GM12878 (cell line): Measurements from ENCODE around the gene PLD5. TPM values are rescaled to one million over a fixed set of nuclear protein-coding genes. Genes with fewer than 3 reads are reported as not detected.

Source experiments
- ATAC-seq: fragments of 200-7000 bp; cut with Tn5 transposase; 3 replicates; pipeline ENCODE4 v1.9.1; 2020; ENCODE audit warnings: mild to moderate bottlenecking, moderate library complexity
- BruUV-seq: library from RNA; stranded (reverse); fragments of 400-500 nt; replicated peaks from 2 replicates; lab custom pipeline; 2021; lab: Mats Ljungman, UMichigan
- CTCF ChIA-PET: fragments of 300-600 bp; sonication (Branson Sonifier 250); formaldehyde crosslinking; extraction: SDS; loops from one replicate; lab custom pipeline; 2021; ENCODE audit warnings: inconsistent platforms; lab: Yijun Ruan, JAX
- POLR2A ChIA-PET: fragments of 350-600 bp; formaldehyde crosslinking; extraction: SDS; loops from one replicate; lab custom pipeline; 2021; ENCODE audit warnings: inconsistent platforms; lab: Charles Lee
- RAD21 ChIA-PET: fragments of 300-600 bp; sonication (Branson Sonifier 250); formaldehyde crosslinking; loops from one replicate; lab custom pipeline; 2023; ENCODE audit warnings: antibody characterized with exemption; ENCODE audit not compliant: unreplicated experiment; lab: Charles Lee
- SMC1A ChIA-PET: fragments of 300-600 bp; sonication (Branson Sonifier 250); formaldehyde crosslinking; loops from one replicate; lab custom pipeline; 2023; ENCODE audit not compliant: unreplicated experiment, uncharacterized antibody; lab: Charles Lee
- DNase-seq: peaks from one replicate; pipeline ENCODE4 v3.0.0-alpha.2; 2011; ENCODE audit warnings: low read depth, low spot score
- FAIRE-seq: peaks from 3 replicates; lab custom pipeline; 2011; peaks lifted over from hg19 to GRCh38; lab: Jason Lieb, UNC
- H2AFZ ChIP-seq: 2 replicates; pipeline ENCODE4 v1.6.0; 2011; ENCODE audit warnings: low read depth, low read length, control low read depth; ENCODE audit not compliant: control insufficient read depth
- H3K27ac ChIP-seq: 2 replicates; pipeline ENCODE4 v1.5.1; 2011; ENCODE audit warnings: control low read depth; ENCODE audit not compliant: control insufficient read depth, insufficient read depth
- H3K27me3 ChIP-seq, 2 experiments: replicated peaks in 1 of 2; 2 replicates each; pipeline versions ENCODE4 v1.6.0 to v1.6.1; 2011; ENCODE audit warnings: low read length in 1 of 2; ENCODE audit not compliant: control insufficient read depth in 2 of 2, insufficient read depth in 2 of 2
- H3K36me3 ChIP-seq, 2 experiments: 2 replicates each; pipeline ENCODE4 v1.5.1; 2011; ENCODE audit warnings: low read length in 1 of 2; ENCODE audit not compliant: control insufficient read depth in 2 of 2, insufficient read depth in 2 of 2
- H3K4me1 ChIP-seq: 2 replicates; pipeline ENCODE4 v1.6.1; 2011; ENCODE audit warnings: mild to moderate bottlenecking, low read length, moderate library complexity, mixed read lengths; ENCODE audit not compliant: control insufficient read depth, insufficient read depth
- H3K4me2 ChIP-seq: 2 replicates; pipeline ENCODE4 v1.6.0; 2011; ENCODE audit warnings: control low read depth; ENCODE audit not compliant: control insufficient read depth, insufficient read depth
- H3K4me3 ChIP-seq: fragments of 200-600 bp; sonication (generic); 2 replicates; pipeline ENCODE4 v1.5.1; 2016
- H3K79me2 ChIP-seq: 2 replicates; pipeline ENCODE4 v1.6.0; 2011; ENCODE audit warnings: low read length; ENCODE audit not compliant: control insufficient read depth, insufficient read depth
- H3K9ac ChIP-seq: 2 replicates; pipeline ENCODE4 v1.8.0; 2011; ENCODE audit warnings: low read length, control low read depth, mixed read lengths; ENCODE audit not compliant: control insufficient read depth, insufficient read depth
- H3K9me3 ChIP-seq: replicated peaks from 3 replicates; pipeline ENCODE4 v1.5.1; 2011; ENCODE audit warnings: mild to moderate bottlenecking, low read length; ENCODE audit not compliant: control insufficient read depth, insufficient read depth
- H4K20me1 ChIP-seq: 2 replicates; pipeline ENCODE4 v1.6.0; 2011; ENCODE audit not compliant: control insufficient read depth, insufficient read depth
- CBX3 ChIP-seq: fragments of 200-600 bp; sonication (generic); IDR thresholded peaks from 2 replicates; pipeline ENCODE4 v1.6.1; 2016; ENCODE audit warnings: low read depth, borderline replicate concordance
- CEBPB ChIP-seq, 2 experiments: fragments of 150-350 bp in 1 of 2; IDR thresholded peaks; 2 replicates each; pipeline ENCODE4 v1.6.1; 2012 to 2014; ENCODE audit warnings: low read depth in 2 of 2, low read length in 2 of 2, borderline replicate concordance in 1 of 2, inconsistent platforms in 1 of 2
- CHD1 ChIP-seq: IDR thresholded peaks from 2 replicates; pipeline ENCODE4 v1.6.1; 2012; ENCODE audit warnings: low read depth, low read length, improper control_type of control experiment
- DPF2 ChIP-seq: fragments of 450-650 bp; IDR thresholded peaks from 2 replicates; pipeline ENCODE4 v1.6.1; 2017; ENCODE audit warnings: mild to moderate bottlenecking
- GATAD2B ChIP-seq: fragments of 450-650 bp; conservative IDR thresholded peaks from 2 replicates; pipeline ENCODE4 v1.6.1; 2017; ENCODE audit warnings: low read depth, mild to moderate bottlenecking, moderate library complexity
- HDAC6 ChIP-seq: fragments of 200-600 bp; sonication (generic); IDR thresholded peaks from one replicate; pipeline ENCODE4 v1.8.0; 2017; ENCODE audit warnings: antibody characterized with exemption; ENCODE audit not compliant: unreplicated experiment
- IKZF2 ChIP-seq, 2 experiments: fragments of 450-650 bp; IDR thresholded peaks; 2 replicates each; pipeline ENCODE4 v1.6.1; 2017; ENCODE audit warnings: mild to moderate bottlenecking in 2 of 2, moderate library complexity in 2 of 2
- JUNB ChIP-seq: IDR thresholded peaks from 2 replicates; pipeline ENCODE4 v1.6.1; 2016; ENCODE audit warnings: antibody characterized with exemption, mild to moderate bottlenecking
- NRF1 ChIP-seq: conservative IDR thresholded peaks from 2 replicates; pipeline ENCODE4 v1.6.1; 2011; ENCODE audit warnings: mild to moderate bottlenecking, low read depth, low read length, improper control_type of control experiment
- RCOR1 ChIP-seq: conservative IDR thresholded peaks from 2 replicates; pipeline ENCODE4 v1.6.1; 2012; ENCODE audit warnings: low read depth, low read length, improper control_type of control experiment
- SP1 ChIP-seq: IDR thresholded peaks from one replicate; pipeline ENCODE4 v1.6.1; 2011; ENCODE audit warnings: low read depth, low read length
- YBX1 ChIP-seq: fragments of 450-650 bp; IDR thresholded peaks from 2 replicates; pipeline ENCODE4 v1.6.1; 2016; ENCODE audit warnings: antibody characterized with exemption
- ZNF207 ChIP-seq: fragments of 450-650 bp; IDR thresholded peaks from 2 replicates; pipeline ENCODE4 v1.6.1; 2014; ENCODE audit warnings: antibody characterized with exemption, mild to moderate bottlenecking, borderline replicate concordance
- WGBS: methylation state at CpG from one replicate; pipeline ENCODE4 v1.1.6; 2016; ENCODE audit warnings: low lambda C conversion rate; ENCODE audit not compliant: insufficient replicate concordance, insufficient coverage; ENCODE audit errors: missing lambda C conversion rate; 5-methylcytosine and 5-hydroxymethylcytosine counted together
- in situ Hi-C: fragments of 300-500 bp; cut with MboI; formaldehyde crosslinking; loops from 9 replicates; pipeline ENCODE4 v1.14.3; 2018; ENCODE audit warnings: mixed read lengths
- intact Hi-C: fragments of 100-400 bp; cut with micrococcal nuclease; formaldehyde crosslinking; loops from one replicate; pipeline ENCODE4 v1.14.2; 2022; ENCODE audit not compliant: unreplicated experiment
- polyA plus RNA-seq, 11 experiments: library from polyadenylated mRNA; depleted of rRNA in 4 of 11; unstranded in 6 of 11; stranded (reverse) in 5 of 11; fragments of >200 nt; fragmentation: Nextera tagmentation in 4 of 11; fragmentation: Illumina TruSeq in 1 of 11; extraction: Ambion mirVana in 4 of 11; extraction: Trizol in 1 of 11; gene quantifications; 1 replicate in 1 of 11; 2 replicates in 10 of 11; pipeline versions ENCODE4 v1.2.1 to v1.2.3, GENCODE V29; 2011 to 2016; ENCODE audit warnings: inconsistent platforms in 2 of 11, missing spikeins in 2 of 11, low read depth in 1 of 11
- total RNA-seq, 4 experiments: library from RNA; depleted of rRNA in 3 of 4; stranded (reverse); fragments of >200 nt in 3 of 4; fragmentation: Illumina TruSeq in 1 of 4; extraction: Trizol in 1 of 4; gene quantifications; 2 replicates each; pipeline versions ENCODE4 v1.2.1 to v1.2.3, GENCODE V29; 2013 to 2021
- TF ChIP-seq, protein P1 (sequence below): IDR thresholded peaks from 2 replicates; pipeline ENCODE4 v1.6.1; 2012; ENCODE audit warnings: low read depth, low read length, improper control_type of control experiment
- TF ChIP-seq, protein P2 (sequence below): fragments of 450-650 bp; IDR thresholded peaks from 2 replicates; pipeline ENCODE4 v1.6.1; 2014; ENCODE audit warnings: mild to moderate bottlenecking
- TF ChIP-seq, protein P3 (sequence below): fragments of 450-650 bp; conservative IDR thresholded peaks from 2 replicates; pipeline ENCODE4 v1.6.1; 2017; ENCODE audit warnings: mild to moderate bottlenecking, moderate library complexity
- TF ChIP-seq, protein P4 (sequence below): fragments of 450-650 bp; formaldehyde crosslinking; IDR thresholded peaks from 2 replicates; pipeline ENCODE4 v1.4.0; 2020; ENCODE audit warnings: mild to moderate bottlenecking, moderate library complexity

PLD5 gene
- total and polyA plus RNA-seq, 10 of the 15 experiments (the other 5 are each of a cell fraction or from before 2014, with no cell fraction given): not detected

DNA sequence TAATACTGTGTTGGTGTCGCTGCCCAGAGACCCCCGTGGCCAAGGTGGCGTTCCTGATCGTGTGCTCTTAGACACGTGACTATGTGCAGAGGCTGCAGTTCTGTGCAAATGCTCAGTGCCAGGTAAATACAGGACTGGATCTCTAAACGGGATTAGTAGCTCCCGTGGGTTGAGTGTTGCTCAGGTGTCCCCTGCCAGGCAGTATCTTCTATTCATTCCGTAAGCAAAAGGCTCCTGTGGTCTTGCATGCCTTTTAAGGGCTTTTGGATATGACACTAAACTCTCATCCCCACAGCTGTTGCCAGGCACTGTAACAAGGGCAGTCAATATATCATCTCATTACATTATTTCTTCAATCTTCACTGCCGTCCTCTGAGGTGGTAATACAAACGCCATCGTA, 431.4 kb downstream of the PLD5 start:
- in situ Hi-C loops: no loop called here
- ChIA-PET RAD21 (no interaction called here), SMC1A (no interaction called here), POLR2A (no interaction called here), CTCF (no interaction called here)
- no peaks in the 10 kb centered on the region; a peak in 1 of 4 replicates for H3K27me3 ChIP-seq
- FAIRE-seq (no peak), DNase-seq (no peak), ATAC-seq (no peak)
- no peaks in the 10 kb centered on the region for H3K4me1 ChIP-seq
- no peak overlapping the region for H3K4me3 ChIP-seq
- H4K20me1 ChIP-seq: no peaks in the 10 kb centered on the region
- 22% methylated on average over 11 of the region's 11 CpGs for WGBS
- H3K4me2 ChIP-seq: no peak overlapping the region
- intact Hi-C loops: no loop called here
- TF ChIP-seq, protein P1, sequence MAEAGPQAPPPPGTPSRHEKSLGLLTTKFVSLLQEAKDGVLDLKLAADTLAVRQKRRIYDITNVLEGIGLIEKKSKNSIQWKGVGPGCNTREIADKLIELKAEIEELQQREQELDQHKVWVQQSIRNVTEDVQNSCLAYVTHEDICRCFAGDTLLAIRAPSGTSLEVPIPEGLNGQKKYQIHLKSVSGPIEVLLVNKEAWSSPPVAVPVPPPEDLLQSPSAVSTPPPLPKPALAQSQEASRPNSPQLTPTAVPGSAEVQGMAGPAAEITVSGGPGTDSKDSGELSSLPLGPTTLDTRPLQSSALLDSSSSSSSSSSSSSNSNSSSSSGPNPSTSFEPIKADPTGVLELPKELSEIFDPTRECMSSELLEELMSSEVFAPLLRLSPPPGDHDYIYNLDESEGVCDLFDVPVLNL: no peak
- TF ChIP-seq JUNB (no peak), RCOR1 (no peak), GATAD2B (no peak), ZNF207 (no peak), IKZF2 (IDR thresholded peaks at IDR 0.05) (no peak), CEBPB (IDR thresholded peaks at IDR 0.05; ENCODE audit: borderline replicate concordance in 1 of 2, low read depth in 2 of 2, low read length in 2 of 2) (no peak), SP1 (no peak), CHD1 (no peak), NRF1 (no peak), YBX1 (no peak), HDAC6 (no peak), CBX3 (no peak), DPF2 (no peak)
- TF ChIP-seq, protein P2, sequence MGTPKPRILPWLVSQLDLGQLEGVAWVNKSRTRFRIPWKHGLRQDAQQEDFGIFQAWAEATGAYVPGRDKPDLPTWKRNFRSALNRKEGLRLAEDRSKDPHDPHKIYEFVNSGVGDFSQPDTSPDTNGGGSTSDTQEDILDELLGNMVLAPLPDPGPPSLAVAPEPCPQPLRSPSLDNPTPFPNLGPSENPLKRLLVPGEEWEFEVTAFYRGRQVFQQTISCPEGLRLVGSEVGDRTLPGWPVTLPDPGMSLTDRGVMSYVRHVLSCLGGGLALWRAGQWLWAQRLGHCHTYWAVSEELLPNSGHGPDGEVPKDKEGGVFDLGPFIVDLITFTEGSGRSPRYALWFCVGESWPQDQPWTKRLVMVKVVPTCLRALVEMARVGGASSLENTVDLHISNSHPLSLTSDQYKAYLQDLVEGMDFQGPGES: no peak
- TF ChIP-seq, protein P3, sequence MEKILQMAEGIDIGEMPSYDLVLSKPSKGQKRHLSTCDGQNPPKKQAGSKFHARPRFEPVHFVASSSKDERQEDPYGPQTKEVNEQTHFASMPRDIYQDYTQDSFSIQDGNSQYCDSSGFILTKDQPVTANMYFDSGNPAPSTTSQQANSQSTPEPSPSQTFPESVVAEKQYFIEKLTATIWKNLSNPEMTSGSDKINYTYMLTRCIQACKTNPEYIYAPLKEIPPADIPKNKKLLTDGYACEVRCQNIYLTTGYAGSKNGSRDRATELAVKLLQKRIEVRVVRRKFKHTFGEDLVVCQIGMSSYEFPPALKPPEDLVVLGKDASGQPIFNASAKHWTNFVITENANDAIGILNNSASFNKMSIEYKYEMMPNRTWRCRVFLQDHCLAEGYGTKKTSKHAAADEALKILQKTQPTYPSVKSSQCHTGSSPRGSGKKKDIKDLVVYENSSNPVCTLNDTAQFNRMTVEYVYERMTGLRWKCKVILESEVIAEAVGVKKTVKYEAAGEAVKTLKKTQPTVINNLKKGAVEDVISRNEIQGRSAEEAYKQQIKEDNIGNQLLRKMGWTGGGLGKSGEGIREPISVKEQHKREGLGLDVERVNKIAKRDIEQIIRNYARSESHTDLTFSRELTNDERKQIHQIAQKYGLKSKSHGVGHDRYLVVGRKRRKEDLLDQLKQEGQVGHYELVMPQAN: no peak
- TF ChIP-seq, protein P4, sequence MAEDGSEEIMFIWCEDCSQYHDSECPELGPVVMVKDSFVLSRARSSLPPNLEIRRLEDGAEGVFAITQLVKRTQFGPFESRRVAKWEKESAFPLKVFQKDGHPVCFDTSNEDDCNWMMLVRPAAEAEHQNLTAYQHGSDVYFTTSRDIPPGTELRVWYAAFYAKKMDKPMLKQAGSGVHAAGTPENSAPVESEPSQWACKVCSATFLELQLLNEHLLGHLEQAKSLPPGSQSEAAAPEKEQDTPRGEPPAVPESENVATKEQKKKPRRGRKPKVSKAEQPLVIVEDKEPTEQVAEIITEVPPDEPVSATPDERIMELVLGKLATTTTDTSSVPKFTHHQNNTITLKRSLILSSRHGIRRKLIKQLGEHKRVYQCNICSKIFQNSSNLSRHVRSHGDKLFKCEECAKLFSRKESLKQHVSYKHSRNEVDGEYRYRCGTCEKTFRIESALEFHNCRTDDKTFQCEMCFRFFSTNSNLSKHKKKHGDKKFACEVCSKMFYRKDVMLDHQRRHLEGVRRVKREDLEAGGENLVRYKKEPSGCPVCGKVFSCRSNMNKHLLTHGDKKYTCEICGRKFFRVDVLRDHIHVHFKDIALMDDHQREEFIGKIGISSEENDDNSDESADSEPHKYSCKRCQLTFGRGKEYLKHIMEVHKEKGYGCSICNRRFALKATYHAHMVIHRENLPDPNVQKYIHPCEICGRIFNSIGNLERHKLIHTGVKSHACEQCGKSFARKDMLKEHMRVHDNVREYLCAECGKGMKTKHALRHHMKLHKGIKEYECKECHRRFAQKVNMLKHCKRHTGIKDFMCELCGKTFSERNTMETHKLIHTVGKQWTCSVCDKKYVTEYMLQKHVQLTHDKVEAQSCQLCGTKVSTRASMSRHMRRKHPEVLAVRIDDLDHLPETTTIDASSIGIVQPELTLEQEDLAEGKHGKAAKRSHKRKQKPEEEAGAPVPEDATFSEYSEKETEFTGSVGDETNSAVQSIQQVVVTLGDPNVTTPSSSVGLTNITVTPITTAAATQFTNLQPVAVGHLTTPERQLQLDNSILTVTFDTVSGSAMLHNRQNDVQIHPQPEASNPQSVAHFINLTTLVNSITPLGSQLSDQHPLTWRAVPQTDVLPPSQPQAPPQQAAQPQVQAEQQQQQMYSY (CRISPR knock-in tag): no peak
- no peaks in the 10 kb centered on the region for H3K9me3 ChIP-seq
- no peak overlapping the region for H3K9ac ChIP-seq
- H2AFZ ChIP-seq: no peak overlapping the region
- BruUV-seq: no TSS peak
- no peaks in the 10 kb centered on the region for H3K36me3 ChIP-seq
- no peak overlapping the region for H3K27ac ChIP-seq
- no peaks in the 10 kb centered on the region for H3K79me2 ChIP-seq
